Stimulated activated naive CD8-positive, alpha-beta T cell treated with anti-CD3 and anti-CD28 coated beads, Interleukin-15, amount 100 ng/mL, for 72 hours (primary cell): ENCODE measurements around the gene CHMP4A.
"Not testable (repeated sequence)": the region's sequence is repeated elsewhere in the genome, so short reads cannot be mapped to it uniquely, and the experiment has no call there.

Experiments used
- ATAC-seq: fragments of 150-1000 bp; cut with Tn5 transposase; 2 replicates; pipeline ENCODE4 v1.10.0; 2021; ENCODE audit warnings: mild to moderate bottlenecking, moderate library complexity
- DNase-seq, 2 donors: peaks; one replicate each; pipeline ENCODE4 v3.0.0; 2021 to 2022
- H3K27ac Mint-ChIP-seq, 2 donors: one replicate each; pipeline ENCODE4 v1.8.0; 2022; ENCODE audit warnings: mild to moderate bottlenecking in 2 of 2, mixed read lengths in 2 of 2, moderate library complexity in 2 of 2
- H3K27me3 Mint-ChIP-seq: one replicate; pipeline ENCODE4 v1.8.0; 2022; ENCODE audit warnings: mixed read lengths
- H3K4me1 Mint-ChIP-seq: one replicate; pipeline ENCODE4 v1.8.0; 2022; ENCODE audit warnings: mild to moderate bottlenecking, mixed read lengths
- H3K4me3 Mint-ChIP-seq, 2 donors: one replicate each; pipeline ENCODE4 v1.8.0; 2022; ENCODE audit warnings: mild to moderate bottlenecking in 2 of 2, mixed read lengths in 2 of 2, moderate library complexity in 1 of 2
- H3K9me3 Mint-ChIP-seq, 2 donors: one replicate each; pipeline ENCODE4 v1.8.0; 2022; ENCODE audit warnings: mixed read lengths in 2 of 2

The CHMP4A gene

DNA sequence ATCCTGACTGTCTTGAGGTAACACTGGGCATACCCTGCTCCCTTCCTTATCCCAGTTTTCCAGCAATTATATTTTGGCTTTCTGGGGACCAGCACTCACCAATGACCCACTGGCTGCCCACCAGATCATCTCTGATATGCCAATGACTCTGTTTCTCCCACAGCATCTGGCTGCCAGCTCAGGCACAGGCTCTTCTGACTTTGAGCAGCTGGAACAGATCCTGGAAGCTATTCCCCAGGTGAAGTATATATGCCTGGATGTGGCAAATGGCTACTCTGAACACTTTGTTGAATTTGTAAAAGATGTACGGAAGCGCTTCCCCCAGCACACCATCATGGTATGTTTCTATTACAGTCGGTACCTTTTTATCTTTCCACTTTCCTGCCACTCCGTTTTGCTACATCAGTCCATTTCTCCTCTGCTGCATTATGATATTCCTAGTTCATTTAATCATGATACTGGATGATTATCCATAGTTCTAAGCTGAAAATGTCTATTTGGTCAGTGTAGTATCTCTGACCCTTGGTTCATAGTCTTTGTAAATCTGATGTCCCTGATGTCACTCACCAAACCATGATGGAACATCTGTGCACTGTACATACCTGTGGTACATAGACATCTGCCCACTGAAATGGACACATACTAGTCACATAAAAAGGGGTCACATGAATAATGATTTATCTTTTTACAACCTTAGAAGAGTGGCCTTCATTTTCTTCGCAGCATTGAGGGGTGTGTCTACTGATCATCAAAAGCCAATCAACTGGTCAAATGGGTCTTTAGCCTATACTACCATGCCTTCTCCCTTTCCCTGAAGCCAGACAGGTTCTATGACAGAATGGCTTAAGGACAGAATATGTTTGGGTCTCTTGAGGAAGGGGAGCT is 22.8 kb upstream of the CHMP4A start:
- Mint-ChIP-seq H3K27me3 (no peaks in the 10 kb centered on the region), H3K9me3 (no peaks in the 10 kb centered on the region), H3K27ac (peak overlapping the region in 1 of 2 donors; percentile 77), H3K4me3 (no peak overlapping the region), H3K4me1 (peaks cover 77% of the 10 kb centered on the region)
- ATAC-seq (no peak), DNase-seq (no peak)

GRCh38 chr14:24234095-24235005 is 21.1 kb upstream of the CHMP4A start:
- H3K27ac Mint-ChIP-seq = no peak overlapping the region
- H3K4me3 Mint-ChIP-seq = peak overlapping the region; percentile 19 to 88
- peaks cover 64% of the 10 kb centered on the region for H3K4me1 Mint-ChIP-seq
- no peak for DNase-seq
- no peaks in the 10 kb centered on the region for H3K9me3 Mint-ChIP-seq
- ATAC-seq = no peak
- H3K27me3 Mint-ChIP-seq = no peaks in the 10 kb centered on the region

DNA sequence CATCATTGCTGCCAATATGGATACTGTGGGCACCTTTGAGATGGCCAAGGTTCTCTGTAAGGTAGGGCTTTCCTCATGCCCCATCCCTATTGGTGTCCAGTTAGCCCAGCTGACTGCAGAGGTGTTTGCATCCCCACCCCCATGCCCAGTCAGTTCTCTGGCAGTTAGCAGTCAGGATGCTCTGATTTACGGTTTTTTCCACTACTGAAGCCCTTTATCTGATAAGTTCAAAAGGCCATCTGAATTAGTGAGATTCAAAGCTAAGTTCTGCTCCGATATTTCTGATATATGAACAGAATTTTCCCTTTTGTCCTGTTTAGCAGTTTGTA is 20.2 kb upstream of the CHMP4A start:
- H3K4me1 Mint-ChIP-seq = peaks cover 60% of the 10 kb centered on the region

GRCh38 chr14:24232645-24233537 is 19.6 kb upstream of the CHMP4A start, which contains the start of gene GMPR2:
Gene GMPR2 (plus strand): TSS chr14:24232929. CDS start chr14:24233254, 325 bp downstream.
- peak; percentile 63 for ATAC-seq
- Mint-ChIP-seq H3K9me3 (no peaks in the 10 kb centered on the region), H3K27me3 (no peaks in the 10 kb centered on the region), H3K27ac (peak within 1 kb of the TSS; percentile 91 to 96), H3K4me1 (peaks cover 58% of the 10 kb centered on the region), H3K4me3 (peak within 1 kb of the TSS; percentile 86 to 88)
- no peak for DNase-seq

More for the DNA sequence above, 20.2 kb upstream of the CHMP4A start:
- H3K27ac Mint-ChIP-seq = no peak overlapping the region
- DNase-seq (no peak), ATAC-seq (no peak)
- H3K9me3 Mint-ChIP-seq = no peaks in the 10 kb centered on the region
- H3K27me3 Mint-ChIP-seq = no peaks in the 10 kb centered on the region
- H3K4me3 Mint-ChIP-seq = peak overlapping the region; percentile 86 to 88

DNA sequence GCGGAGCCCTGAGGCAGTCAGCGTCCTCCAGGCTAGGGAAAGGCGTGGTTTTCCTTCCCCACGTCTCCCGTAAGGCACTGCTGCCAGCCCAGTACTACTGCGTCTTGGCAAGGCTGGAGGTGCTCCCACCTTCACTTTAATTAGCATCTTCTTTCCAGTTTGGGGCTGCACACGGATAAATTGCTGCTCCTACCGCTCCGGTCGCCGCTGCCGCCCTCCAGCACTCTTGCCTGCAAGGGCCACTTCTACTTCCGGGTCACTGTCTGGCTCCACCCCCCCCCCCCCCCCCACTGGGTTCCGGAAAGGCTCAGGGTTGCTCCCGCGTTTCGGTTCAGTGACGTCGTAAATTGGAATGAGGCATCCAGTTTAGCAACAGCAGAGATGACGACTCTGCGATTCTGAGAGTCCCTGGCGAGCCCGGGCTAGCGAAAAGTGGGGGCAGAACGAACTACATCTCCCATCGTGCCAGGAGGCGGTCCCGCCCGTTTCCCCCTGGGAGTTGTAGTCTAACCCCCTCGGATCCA is 18.9 kb upstream of the CHMP4A start, which contains the start of gene NEDD8:
TSS of gene NEDD8 (minus strand) at position 247 of the 524 bp plus-strand sequence. CDS start at position 147, 100 bp downstream.
- Mint-ChIP-seq H3K4me1 (peaks cover 57% of the 10 kb centered on the region), H3K4me3 (peak within 1 kb of the TSS; percentile 86 to 88), H3K9me3 (no peaks in the 10 kb centered on the region), H3K27me3 (no peaks in the 10 kb centered on the region), H3K27ac (peak within 1 kb of the TSS; percentile 91 to 96)
- ATAC-seq (peak; percentile 91), DNase-seq (peak; percentile 85 to 91)

GRCh38 chr14:24231263-24232120 is 18.2 kb upstream of the CHMP4A start:
- Mint-ChIP-seq H3K4me3 (peak overlapping the region; percentile 86 to 88), H3K27ac (peak overlapping the region; percentile 91 to 96), H3K27me3 (no peaks in the 10 kb centered on the region), H3K9me3 (no peaks in the 10 kb centered on the region), H3K4me1 (peaks cover 55% of the 10 kb centered on the region)
- peak; percentile 17 to 40 for DNase-seq
- ATAC-seq = peak; percentile 49

DNA sequence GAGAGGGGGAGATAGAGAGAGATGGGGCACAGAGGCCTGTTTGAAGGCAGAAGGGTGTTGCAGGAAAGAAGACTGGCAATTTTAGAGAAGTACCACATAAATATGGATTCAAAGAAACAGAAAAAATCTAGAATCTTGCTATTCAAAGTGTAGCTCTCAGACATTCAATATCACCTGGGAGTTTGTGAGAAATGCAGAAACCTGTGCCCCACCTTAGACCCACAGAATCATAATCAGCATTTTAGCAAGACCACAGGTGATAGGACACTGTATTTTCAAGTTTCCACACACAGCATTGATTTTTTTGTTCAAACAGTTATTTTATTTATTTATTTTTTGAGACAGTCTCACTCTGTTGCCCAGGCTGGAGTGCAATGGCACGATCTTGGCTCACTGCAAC is 15.6 kb upstream of the CHMP4A start:
- Mint-ChIP-seq H3K4me3 (no peak overlapping the region), H3K4me1 (peaks cover 51% of the 10 kb centered on the region), H3K27me3 (no peaks in the 10 kb centered on the region), H3K27ac (no peak overlapping the region), H3K9me3 (no peaks in the 10 kb centered on the region)
- ATAC-seq (no peak), DNase-seq (no peak)

- H3K4me3 Mint-ChIP-seq = no peak overlapping the region
- H3K27me3 Mint-ChIP-seq = no peaks in the 10 kb centered on the region
- no peak overlapping the region for H3K27ac Mint-ChIP-seq
- peaks cover 45% of the 10 kb centered on the region for H3K4me1 Mint-ChIP-seq
- no peak for ATAC-seq
- H3K9me3 Mint-ChIP-seq = no peaks in the 10 kb centered on the region
- DNase-seq = no peak
Measured at GRCh38 chr14:24226473-24226872, 13.2 kb upstream of the CHMP4A start.

DNA sequence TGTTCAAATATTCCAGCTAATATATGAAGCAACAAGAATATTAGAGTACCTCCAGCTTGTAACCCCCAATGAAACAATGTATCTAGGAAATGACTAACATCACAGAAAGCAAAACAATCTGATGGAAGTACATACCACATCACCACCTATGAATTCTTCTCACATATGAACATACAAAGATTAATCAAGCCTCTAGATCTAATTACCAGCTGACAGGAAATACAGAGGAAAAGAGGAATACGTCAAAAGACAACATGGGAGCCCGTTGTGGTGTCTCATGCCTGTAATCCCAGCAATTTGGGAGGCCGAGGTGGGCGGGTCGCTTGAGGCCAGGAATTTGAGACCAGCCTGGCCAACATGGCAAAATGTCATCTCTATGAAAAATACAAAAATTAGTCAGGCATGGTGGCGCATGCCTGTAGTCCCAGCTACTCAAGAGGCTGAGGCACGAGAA is 11.4 kb upstream of the CHMP4A start:
- Mint-ChIP-seq H3K9me3 (no peaks in the 10 kb centered on the region), H3K27ac (peak overlapping the region in 1 of 2 donors; percentile 49), H3K4me1 (peaks cover 38% of the 10 kb centered on the region), H3K27me3 (no peaks in the 10 kb centered on the region), H3K4me3 (no peak overlapping the region)
- DNase-seq = no peak
- ATAC-seq = no peak

- not testable (repeated sequence) for H3K27me3 Mint-ChIP-seq, H3K4me3 Mint-ChIP-seq
- peaks cover 32% of the 10 kb centered on the region for H3K4me1 Mint-ChIP-seq
Measured at GRCh38 chr14:24222987-24223386, 9.7 kb upstream of the CHMP4A start.

GRCh38 chr14:24219521-24219920 is 6.2 kb upstream of the CHMP4A start:
- H3K4me1 Mint-ChIP-seq = peaks cover 30% of the 10 kb centered on the region
- no peaks in the 10 kb centered on the region for H3K9me3 Mint-ChIP-seq
- H3K27me3 Mint-ChIP-seq = no peaks in the 10 kb centered on the region
- no peak overlapping the region for H3K4me3 Mint-ChIP-seq
- no peak for DNase-seq
- ATAC-seq = no peak
- H3K27ac Mint-ChIP-seq = peak overlapping the region; percentile 48 to 74

More at GRCh38 chr14:24222987-24223386, 9.7 kb upstream of the CHMP4A start:
- not testable (repeated sequence) for ATAC-seq, H3K27ac Mint-ChIP-seq, DNase-seq, H3K9me3 Mint-ChIP-seq

GRCh38 chr14:24219080-24219479 is 5.8 kb upstream of the CHMP4A start:
- peaks cover 31% of the 10 kb centered on the region for H3K4me1 Mint-ChIP-seq
- H3K27ac Mint-ChIP-seq = no peak overlapping the region
- ATAC-seq (no peak), DNase-seq (no peak)
- H3K9me3 Mint-ChIP-seq = no peaks in the 10 kb centered on the region
- no peak overlapping the region for H3K4me3 Mint-ChIP-seq
- no peaks in the 10 kb centered on the region for H3K27me3 Mint-ChIP-seq

- not testable (repeated sequence) for H3K27me3 Mint-ChIP-seq, DNase-seq, ATAC-seq, H3K4me3 Mint-ChIP-seq, H3K9me3 Mint-ChIP-seq
- Mint-ChIP-seq H3K27ac (peak overlapping the region in 1 of 2 donors; percentile 88), H3K4me1 (peaks cover 53% of the 10 kb centered on the region)
Measured at GRCh38 chr14:24216876-24217275, 3.6 kb upstream of the CHMP4A start.

GRCh38 chr14:24216345-24216699 is 3.0 kb upstream of the CHMP4A start:
- Mint-ChIP-seq H3K4me1 (peaks cover 59% of the 10 kb centered on the region), H3K27ac (peak overlapping the region; percentile 50 to 89)

More at GRCh38 chr14:24216345-24216699, 3.0 kb upstream of the CHMP4A start:
- ATAC-seq = no peak
- Mint-ChIP-seq H3K9me3 (no peaks in the 10 kb centered on the region), H3K27me3 (no peaks in the 10 kb centered on the region), H3K4me3 (peak overlapping the region; percentile 92 to 94)
- no peak for DNase-seq
